NCI-H2171 treated with DMSO at 0.1 percent for 48 hours (cell line): ENCODE results near the gene SCFD2.
"Not testable (repeated sequence)": the region's sequence is repeated elsewhere in the genome, so short reads cannot be mapped to it uniquely, and the experiment has no call there.

Source experiments
- DNase-seq: peaks from one replicate; lab custom pipeline; 2025; lab: John Stamatoyannopoulos, UW

SCFD2 gene

GRCh38 chr4:53012738-53013137 is 353.1 kb downstream of the SCFD2 start:
- no peak for DNase-seq

- DNase-seq = no peak
These were observed 354.5 kb downstream of the SCFD2 start for GRCh38 chr4:53011259-53011905.

- no peak for DNase-seq
These were observed 355.5 kb downstream of the SCFD2 start for GRCh38 chr4:53010318-53010717.

GRCh38 chr4:53009824-53010223 is 356.0 kb downstream of the SCFD2 start:
- no peak for DNase-seq

- DNase-seq = no peak
These were observed 358.8 kb downstream of the SCFD2 start for GRCh38 chr4:53007024-53007423.

GRCh38 chr4:53005808-53006207 is 360.1 kb downstream of the SCFD2 start:
- DNase-seq = no peak

- DNase-seq = no peak
These were observed 360.7 kb downstream of the SCFD2 start for GRCh38 chr4:53005149-53005546.

GRCh38 chr4:53004497-53005148 is 361.2 kb downstream of the SCFD2 start:
- DNase-seq = no peak

- no peak for DNase-seq
These were observed 361.9 kb downstream of the SCFD2 start for GRCh38 chr4:53003959-53004358.

- DNase-seq = no peak
These were observed 365.3 kb downstream of the SCFD2 start for GRCh38 chr4:53000560-53000959.

- no peak for DNase-seq
These were observed 366.2 kb downstream of the SCFD2 start for GRCh38 chr4:52999626-53000025.

- DNase-seq = no peak
These were observed 367.4 kb downstream of the SCFD2 start for GRCh38 chr4:52998413-52998812.

- DNase-seq = no peak
These were observed 368.8 kb downstream of the SCFD2 start for GRCh38 chr4:52997132-52997416.

GRCh38 chr4:52996261-52997131 is 369.4 kb downstream of the SCFD2 start:
- no peak for DNase-seq

- DNase-seq = no peak
These were observed 370.4 kb downstream of the SCFD2 start for GRCh38 chr4:52995360-52996030.

GRCh38 chr4:52994567-52994966 is 371.3 kb downstream of the SCFD2 start:
- no peak for DNase-seq

- no peak for DNase-seq
These were observed 372.1 kb downstream of the SCFD2 start for GRCh38 chr4:52993771-52994170.

- not testable (repeated sequence) for DNase-seq
These were observed 373.3 kb downstream of the SCFD2 start for GRCh38 chr4:52992551-52992950.

GRCh38 chr4:52991472-52991871 is 374.4 kb downstream of the SCFD2 start:
- DNase-seq = no peak

- no peak for DNase-seq
These were observed 375.2 kb downstream of the SCFD2 start for GRCh38 chr4:52990706-52991105.

GRCh38 chr4:52989865-52990264 is 376.0 kb downstream of the SCFD2 start:
- no peak for DNase-seq

GRCh38 chr4:52987392-52988056 is 378.3 kb downstream of the SCFD2 start:
- DNase-seq = peak; percentile 5
